C4-2B (cell line): ENCODE results near the gene ADCY2.

Experiments
- CTCF ChIP-seq: fragments of 450-650 bp; conservative IDR thresholded peaks from 2 replicates; pipeline ENCODE4 v1.5.1; 2017; ENCODE audit warnings: mild to moderate bottlenecking
- ZFX ChIP-seq: fragments of 450-650 bp; IDR thresholded peaks from 2 replicates; pipeline ENCODE4 v1.6.1; 2017

GRCh38 chr5:7714119-7714518 lies 318.2 kb downstream of the ADCY2 start:
- TF ChIP-seq CTCF: no peak
- no peak for TF ChIP-seq ZFX
